Left lung (tissue), 10 donors: ENCODE data around the gene PTPRN2. TPM values are rescaled to one million over a fixed set of nuclear protein-coding genes. Genes with fewer than 3 reads are reported as not detected.
A peak's percentile ranks its signal among the peaks of the same experiment; 100 is the strongest.

ENCODE experiments used
- ATAC-seq: fragments of 200-7000 bp; cut with Tn5 transposase; one replicate; pipeline ENCODE4 v1.9.1; 2020; ENCODE audit warnings: moderate library complexity
- DNase-seq, 4 donors: peaks; one replicate each; pipeline ENCODE4 v3.0.0-alpha.2; 2013 to 2020
- H3K27ac ChIP-seq, 2 donors: fragments of 200-600 bp; sonication (generic) in 1 of 2; one replicate each; pipeline versions ENCODE4 v1.5.0 to v1.8.0; 2020 to 2021
- H3K27me3 ChIP-seq, 2 donors: fragments of 200-600 bp; sonication (generic) in 1 of 2; one replicate each; pipeline versions ENCODE4 v1.5.0 to v1.8.0; 2020 to 2021
- H3K36me3 ChIP-seq, 2 donors: fragments of 200-600 bp; sonication (generic) in 1 of 2; one replicate each; pipeline versions ENCODE4 v1.5.0 to v1.8.0; 2020 to 2021
- H3K4me1 ChIP-seq, 2 donors: fragments of 200-600 bp; one replicate each; pipeline ENCODE4 v1.8.0; 2021
- H3K4me3 ChIP-seq, 2 donors: fragments of 200-600 bp; sonication (generic) in 1 of 2; one replicate each; pipeline versions ENCODE4 v1.5.0 to v1.8.0; 2020 to 2021; ENCODE audit warnings: mild to moderate bottlenecking in 1 of 2
- H3K9me3 ChIP-seq, 2 donors: fragments of 200-600 bp; sonication (generic) in 1 of 2; one replicate each; pipeline versions ENCODE4 v1.5.0 to v1.8.0; 2020 to 2021
- CTCF ChIP-seq, 2 donors: fragments of 200-600 bp; sonication (generic) in 1 of 2; IDR thresholded peaks; one replicate each; pipeline versions ENCODE4 v1.5.0 to v1.8.0; 2021; ENCODE audit warnings: antibody characterized with exemption in 2 of 2
- intact Hi-C, 2 donors: fragments of 100-400 bp; cut with DNase I; formaldehyde crosslinking; loops; one replicate each; pipeline versions ENCODE4 v1.11.2 to v1.14.2; 2022
- polyA plus RNA-seq, 6 donors: library from polyadenylated mRNA; unstranded; fragments of 120-200 nt; gene quantifications; one replicate each; pipeline ENCODE4 v1.2.1, GENCODE V29; 2013; ENCODE audit not compliant: insufficient read length in 6 of 6
- total RNA-seq, 2 donors: library from RNA; stranded (reverse); fragmentation: NEBNext Ultra II Directional; extraction: Animal tissue kit (Norgen Biotek cat#: 25700); gene quantifications; one replicate each; pipeline ENCODE4 v1.2.1, GENCODE V29; 2021
- donor health status: DM: no; HTN: yes; CAD: no.
- donor health status: DM: no; HTN: no; CAD: no.

PTPRN2 gene
- total and polyA plus RNA-seq, 8 donors = 4.0 to 7.8 (median 6.8) TPM

- TF ChIP-seq CTCF (IDR thresholded peaks at IDR 0.05) = no peak
- H3K4me1 ChIP-seq = peaks cover 0 to 6% of the 10 kb centered on the region in 2 donors
- no peak for ATAC-seq
- intact Hi-C loops = no loop called here
- no peaks in the 10 kb centered on the region for H3K36me3 ChIP-seq
- peak in 1 of 4 donors; percentile 27 for DNase-seq
- H3K4me3 ChIP-seq = no peak overlapping the region
- peaks cover 0 to 40% of the 10 kb centered on the region in 2 donors for H3K27me3 ChIP-seq
- H3K9me3 ChIP-seq = no peaks in the 10 kb centered on the region
- no peak overlapping the region for H3K27ac ChIP-seq
Measured at GRCh38 chr7:157874870-157875229, 712.8 kb downstream of the PTPRN2 start.

- Histone ChIP-seq H3K27ac (no peak overlapping the region), H3K27me3 (peaks cover 0 to 40% of the 10 kb centered on the region in 2 donors), H3K4me1 (peaks cover 0 to 6% of the 10 kb centered on the region in 2 donors), H3K9me3 (no peaks in the 10 kb centered on the region), H3K36me3 (no peaks in the 10 kb centered on the region), H3K4me3 (no peak overlapping the region)
- TF ChIP-seq CTCF (IDR thresholded peaks at IDR 0.05) = no peak
- peak in 1 of 4 donors; percentile 47 for DNase-seq
- intact Hi-C loops = no loop called here
- ATAC-seq = no peak
Measured at GRCh38 chr7:157874208-157874816, 713.3 kb downstream of the PTPRN2 start.

GRCh38 chr7:157873664-157874063 lies 714.0 kb downstream of the PTPRN2 start:
- no peak for ATAC-seq
- no peak for TF ChIP-seq CTCF (IDR thresholded peaks at IDR 0.05)
- intact Hi-C loops = no loop called here

GRCh38 chr7:157873181-157873580 lies 714.4 kb downstream of the PTPRN2 start:
- DNase-seq (peak in 1 of 4 donors; percentile 79), ATAC-seq (no peak)
- intact Hi-C loops = no loop called here
- H3K36me3 ChIP-seq = no peaks in the 10 kb centered on the region
- peaks cover 0 to 6% of the 10 kb centered on the region in 2 donors for H3K4me1 ChIP-seq
- no peaks in the 10 kb centered on the region for H3K9me3 ChIP-seq
- no peak for TF ChIP-seq CTCF (IDR thresholded peaks at IDR 0.05)
- no peak overlapping the region for H3K27ac ChIP-seq
- peaks cover 0 to 40% of the 10 kb centered on the region in 2 donors for H3K27me3 ChIP-seq
- no peak overlapping the region for H3K4me3 ChIP-seq

More at GRCh38 chr7:157873664-157874063, 714.0 kb downstream of the PTPRN2 start:
- no peaks in the 10 kb centered on the region for H3K9me3 ChIP-seq
- peaks cover 0 to 40% of the 10 kb centered on the region in 2 donors for H3K27me3 ChIP-seq
- H3K4me1 ChIP-seq = peaks cover 0 to 6% of the 10 kb centered on the region in 2 donors
- no peak overlapping the region for H3K4me3 ChIP-seq
- DNase-seq = peak in 1 of 4 donors; percentile 58
- H3K27ac ChIP-seq = no peak overlapping the region
- no peaks in the 10 kb centered on the region for H3K36me3 ChIP-seq

- peaks cover 0 to 2% of the 10 kb centered on the region in 2 donors for H3K9me3 ChIP-seq
- intact Hi-C loops = no loop called here
- no peak for TF ChIP-seq CTCF (IDR thresholded peaks at IDR 0.05)
Measured at GRCh38 chr7:157872447-157872846, 715.2 kb downstream of the PTPRN2 start.

More at GRCh38 chr7:157872447-157872846, 715.2 kb downstream of the PTPRN2 start:
- DNase-seq = peak in 2 of 4 donors; percentile 22 to 36
- ATAC-seq = no peak
- H3K4me3 ChIP-seq = no peak overlapping the region
- H3K27ac ChIP-seq = no peak overlapping the region
- peaks cover 0 to 40% of the 10 kb centered on the region in 2 donors for H3K27me3 ChIP-seq
- H3K36me3 ChIP-seq = no peaks in the 10 kb centered on the region
- peaks cover 0 to 6% of the 10 kb centered on the region in 2 donors for H3K4me1 ChIP-seq
